Natural killer cell (primary cell): Measurements from ENCODE around the gene NLGN3. TPM values are rescaled to one million over a fixed set of nuclear protein-coding genes. Genes with fewer than 3 reads are reported as not detected.
A peak's percentile ranks its signal among the peaks of the same experiment; 100 is the strongest.

Experiments used
- ATAC-seq, 3 donors: fragments of 150-1000 bp in 2 of 3; fragments of 200-7000 bp in 1 of 3; cut with Tn5 transposase; 1 replicate in 1 of 3; 2 replicates in 2 of 3; pipeline ENCODE4 v1.10.0; 2021; ENCODE audit warnings: mild to moderate bottlenecking in 2 of 3, moderate library complexity in 2 of 3
- DNase-seq, 2 donors: peaks; one replicate each; pipeline versions ENCODE4 v3.0.0 to v3.0.0-alpha.2; 2013 to 2021; ENCODE audit warnings: mixed read lengths in 1 of 2
- H3K27ac ChIP-seq: one replicate; pipeline ENCODE4 v1.5.1; 2013; ENCODE audit warnings: mild to moderate bottlenecking, low read length
- H3K27me3 ChIP-seq: one replicate; pipeline ENCODE4 v1.6.1; 2013; ENCODE audit warnings: low read length; ENCODE audit not compliant: control insufficient read depth, insufficient read depth
- H3K36me3 ChIP-seq: one replicate; pipeline ENCODE4 v1.6.1; 2013; ENCODE audit warnings: low read length; ENCODE audit not compliant: control insufficient read depth, insufficient read depth
- H3K4me1 ChIP-seq: one replicate; pipeline ENCODE4 v1.6.1; 2013; ENCODE audit warnings: low read length; ENCODE audit not compliant: control insufficient read depth, insufficient read depth
- H3K4me3 ChIP-seq: one replicate; pipeline ENCODE4 v1.5.1; 2013; ENCODE audit warnings: low read length
- H3K9me3 ChIP-seq: one replicate; pipeline ENCODE4 v1.6.1; 2013; ENCODE audit warnings: low read length; ENCODE audit not compliant: control insufficient read depth, insufficient read depth
- H3K27ac Mint-ChIP-seq, 2 donors: one replicate each; pipeline ENCODE4 v1.8.0; 2022; ENCODE audit warnings: mild to moderate bottlenecking in 2 of 2, mixed read lengths in 2 of 2, moderate library complexity in 1 of 2
- H3K27me3 Mint-ChIP-seq, 2 donors: one replicate each; pipeline ENCODE4 v1.8.0; 2022; ENCODE audit warnings: low read depth in 2 of 2, mixed read lengths in 2 of 2
- H3K36me3 Mint-ChIP-seq: one replicate; pipeline ENCODE4 v1.8.0; 2022; ENCODE audit warnings: mixed read lengths
- H3K4me1 Mint-ChIP-seq, 2 donors: one replicate each; pipeline ENCODE4 v1.8.0; 2022; ENCODE audit warnings: mixed read lengths in 2 of 2
- H3K4me3 Mint-ChIP-seq: one replicate; pipeline ENCODE4 v1.8.0; 2022; ENCODE audit warnings: mild to moderate bottlenecking, moderate library complexity, mixed read lengths
- H3K9me3 Mint-ChIP-seq, 2 donors: one replicate each; pipeline ENCODE4 v1.8.0; 2022; ENCODE audit warnings: mixed read lengths in 2 of 2
- CTCF ChIP-seq: fragments of 200-600 bp; IDR thresholded peaks from one replicate; pipeline ENCODE4 v1.8.0; 2022; ENCODE audit warnings: antibody characterized with exemption
- WGBS: methylation state at CpG from one replicate; pipeline ENCODE4 v1.1.7; 2013; ENCODE audit warnings: missing lambda C conversion rate; ENCODE audit not compliant: insufficient coverage; 5-methylcytosine and 5-hydroxymethylcytosine counted together
- intact Hi-C: fragments of 100-400 bp; cut with micrococcal nuclease; formaldehyde crosslinking; loops from one replicate; pipeline ENCODE4 v1.14.2; 2022
- total RNA-seq, 4 donors: library from RNA; stranded (reverse); fragments of 120-200 nt in 1 of 4; gene quantifications; one replicate each; pipeline versions ENCODE4 v1.2.3 to v1.2.4, GENCODE V29; 2013 to 2022

Gene NLGN3
- total RNA-seq, 3 donors from 2014 or later (not counting 1 experiment from before 2014, with no cell fraction given), result 4.0 to 4.3 (median 4.0) TPM

DNA sequence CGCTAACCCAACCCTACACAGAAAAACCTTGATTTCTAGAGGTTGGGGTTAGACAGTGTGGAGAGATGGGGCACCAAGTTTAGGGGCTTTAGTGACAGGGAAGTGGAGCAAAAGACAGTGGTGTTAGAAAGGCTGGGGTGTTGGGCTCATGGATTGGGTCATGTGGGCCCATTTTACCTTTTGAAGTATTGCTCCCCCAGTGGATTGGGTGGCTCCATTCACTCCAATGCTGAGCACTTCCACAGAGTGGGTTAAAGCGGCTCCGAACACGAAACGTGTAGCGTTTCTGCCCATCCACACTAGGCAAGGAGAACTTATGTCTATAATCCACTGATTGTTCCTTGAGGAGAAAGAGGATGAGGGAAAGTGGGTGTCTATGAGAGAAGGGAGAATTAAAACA, 35.6 kb upstream of the NLGN3 start:
- peak in 1 of 2 donors; percentile 52 for DNase-seq
- TF ChIP-seq CTCF, result no peak
- H3K4me3 ChIP-seq, result peak overlapping the region; percentile 74

DNA sequence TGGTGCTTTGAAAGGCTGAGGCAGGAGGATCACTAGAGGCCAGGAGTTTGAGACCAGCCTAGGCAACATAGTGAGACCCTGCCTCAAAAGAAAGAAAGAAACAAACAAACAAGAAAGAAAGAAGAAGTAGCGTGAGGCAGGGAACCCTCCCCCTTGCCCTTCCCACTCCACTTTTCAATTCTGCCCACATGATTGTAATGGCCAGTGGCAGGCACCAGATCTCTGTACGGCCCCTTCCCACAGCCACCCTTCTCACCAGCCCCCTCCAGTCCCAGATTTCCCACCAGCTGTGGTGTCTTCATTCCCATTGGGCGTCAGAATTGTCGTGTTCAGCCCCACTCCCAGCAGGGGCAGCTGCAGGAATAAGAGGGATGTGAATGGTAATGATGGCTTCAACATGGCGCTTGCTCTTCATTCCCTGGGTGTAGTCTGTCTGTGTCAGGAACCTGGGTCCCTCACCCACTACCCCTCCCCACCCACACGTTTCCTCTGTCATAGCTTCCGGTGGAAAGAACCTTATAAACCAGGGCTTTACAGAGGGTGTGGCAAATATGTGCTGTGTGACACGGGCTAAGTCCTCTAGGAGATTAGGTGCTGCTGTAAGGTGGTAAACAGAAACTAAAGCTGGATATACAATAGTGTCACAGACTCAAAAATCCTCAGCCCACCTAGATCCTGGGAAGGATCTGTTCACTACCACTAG, 33.3 kb upstream of the NLGN3 start, which contains the start of gene IL2RG:
Gene IL2RG, minus strand, starts transcription at position 437 of the 703 bp plus-strand sequence. Its CDS starts 38 bp downstream, at position 399.
- peak within 1 kb of the TSS; percentile 84 for H3K4me3 Mint-ChIP-seq
- peak within 1 kb of the TSS; percentile 97 to 99 for H3K27ac Mint-ChIP-seq
- peaks cover 57 to 63% of the 10 kb centered on the region in 2 donors for H3K4me1 Mint-ChIP-seq
- ATAC-seq (peak; percentile 76 to 95 (median 85)), DNase-seq (peak; percentile 60 to 92)
- intact Hi-C loops, result loop anchor here (2.0 to 5.0 kb wide), 3 partner anchors 14 to 256 kb away; partner anchors contain the start of genes SNX12 and TAF1
- no peaks in the 10 kb centered on the region for H3K27me3 Mint-ChIP-seq
- 0% methylated on average over 1 of the region's 8 CpGs for WGBS
- H3K9me3 Mint-ChIP-seq, result no peaks in the 10 kb centered on the region
- no peak for TF ChIP-seq CTCF
- no peaks in the 10 kb centered on the region for H3K27me3 ChIP-seq
- H3K4me3 ChIP-seq, result peak within 1 kb of the TSS; percentile 74
- no peaks in the 10 kb centered on the region for H3K9me3 ChIP-seq
- H3K36me3 ChIP-seq, result peaks cover 29% of the 10 kb centered on the region
- H3K4me1 ChIP-seq, result peaks cover 57% of the 10 kb centered on the region
- H3K36me3 Mint-ChIP-seq, result no peaks in the 10 kb centered on the region
- H3K27ac ChIP-seq, result peak within 1 kb of the TSS; percentile 100

More for the DNA sequence above, 35.6 kb upstream of the NLGN3 start:
- Histone ChIP-seq H3K4me1 (peaks cover 79% of the 10 kb centered on the region), H3K9me3 (no peaks in the 10 kb centered on the region), H3K27me3 (no peaks in the 10 kb centered on the region), H3K36me3 (peaks cover 29% of the 10 kb centered on the region), H3K27ac (peak overlapping the region; percentile 100)
- Mint-ChIP-seq H3K27me3 (no peaks in the 10 kb centered on the region), H3K9me3 (no peaks in the 10 kb centered on the region), H3K4me1 (peaks cover 76 to 81% of the 10 kb centered on the region in 2 donors), H3K36me3 (peaks cover 5% of the 10 kb centered on the region), H3K4me3 (peak overlapping the region; percentile 84), H3K27ac (peak overlapping the region; percentile 97 to 99)
- intact Hi-C loops, result loop anchor here (10.0 kb wide), 1 partner anchor 426 kb away; the partner anchor contains the start of gene OGT
- ATAC-seq, result no peak
- no CpG with 5 or more reads among the region's 6 CpGs for WGBS

DNA sequence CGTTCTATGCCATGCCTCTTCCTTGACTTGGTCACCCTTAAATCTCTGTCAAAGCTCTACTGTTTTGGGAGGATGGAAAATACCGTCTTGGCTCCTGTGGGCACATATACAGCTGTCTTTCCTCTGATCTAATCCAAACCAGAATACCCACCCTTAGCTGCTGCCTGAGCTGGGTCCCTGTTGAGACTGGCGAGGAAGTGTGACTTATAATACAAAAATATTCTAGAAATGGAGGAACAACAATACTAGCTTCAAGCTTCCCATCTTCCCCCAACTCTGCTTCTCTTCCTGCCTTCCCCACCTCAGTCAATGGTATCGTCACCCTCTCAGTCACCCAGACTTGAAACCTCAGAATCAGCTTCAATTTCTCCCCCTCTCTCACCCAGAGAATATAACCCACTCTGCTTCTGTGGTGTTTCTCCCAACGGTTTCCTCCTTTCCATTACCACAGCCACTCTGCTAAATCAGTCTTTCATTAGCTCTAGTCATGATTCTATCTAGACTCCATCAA, 32.7 kb upstream of the NLGN3 start:
- Mint-ChIP-seq H3K27ac (peak overlapping the region; percentile 97 to 99), H3K9me3 (no peaks in the 10 kb centered on the region), H3K27me3 (no peaks in the 10 kb centered on the region), H3K36me3 (no peaks in the 10 kb centered on the region), H3K4me3 (peak overlapping the region; percentile 84), H3K4me1 (peaks cover 52 to 58% of the 10 kb centered on the region in 2 donors)
- WGBS, result 0% methylated on average over 3 of the region's 5 CpGs
- intact Hi-C loops, result loop anchor here (2.0 to 5.0 kb wide), 3 partner anchors 15 to 255 kb away; partner anchors contain the start of genes SNX12 and TAF1
- H3K27me3 ChIP-seq, result no peaks in the 10 kb centered on the region
- peak overlapping the region; percentile 100 for H3K27ac ChIP-seq
- no peak for TF ChIP-seq CTCF
- ATAC-seq (peak; percentile 40 to 49 (median 40)), DNase-seq (peak in 1 of 2 donors; percentile 74)
- no peaks in the 10 kb centered on the region for H3K9me3 ChIP-seq
- H3K4me1 ChIP-seq, result peaks cover 51% of the 10 kb centered on the region
- H3K36me3 ChIP-seq, result peaks cover 29% of the 10 kb centered on the region
- peak overlapping the region; percentile 74 for H3K4me3 ChIP-seq
